Parathyroid adenoma (tissue), 2 donors: ENCODE measurements around the gene DOCK6.

Experiments
- H2AFZ ChIP-seq: fragments of 300-600 bp; sonication (generic); one replicate; pipeline ENCODE4 v1.7.0; 2017; ENCODE audit warnings: antibody characterized with exemption, mild to moderate bottlenecking
- H3K27ac ChIP-seq: fragments of 300-600 bp; sonication (generic); one replicate; pipeline ENCODE4 v1.7.0; 2017
- H3K27me3 ChIP-seq: fragments of 300-600 bp; sonication (generic); one replicate; pipeline ENCODE4 v1.7.0; 2017; ENCODE audit warnings: low read length; ENCODE audit not compliant: control insufficient read depth, insufficient read depth
- H3K36me3 ChIP-seq: fragments of 300-600 bp; sonication (generic); one replicate; pipeline ENCODE4 v1.7.0; 2017; ENCODE audit warnings: low read length; ENCODE audit not compliant: control insufficient read depth, insufficient read depth
- H3K4me1 ChIP-seq: fragments of 300-600 bp; sonication (generic); one replicate; pipeline ENCODE4 v1.7.0; 2017; ENCODE audit warnings: control low read depth
- H3K4me2 ChIP-seq: fragments of 300-600 bp; sonication (generic); one replicate; pipeline ENCODE4 v1.7.0; 2017; ENCODE audit warnings: low read length
- H3K4me3 ChIP-seq: fragments of 300-600 bp; sonication (generic); one replicate; pipeline ENCODE4 v1.7.0; 2017; ENCODE audit warnings: low read depth, low read length
- H3K79me2 ChIP-seq: fragments of 300-600 bp; sonication (generic); one replicate; pipeline ENCODE4 v1.7.0; 2017; ENCODE audit warnings: control low read depth
- H3K9ac ChIP-seq: fragments of 300-600 bp; sonication (generic); one replicate; pipeline ENCODE4 v1.7.0; 2017; ENCODE audit warnings: mild to moderate bottlenecking
- H3K9me3 ChIP-seq: fragments of 300-600 bp; sonication (generic); one replicate; pipeline ENCODE4 v1.7.0; 2017; ENCODE audit warnings: low read length; ENCODE audit not compliant: control insufficient read depth
- TF ChIP-seq, protein P1 (sequence below): fragments of 300-600 bp; sonication (generic); IDR thresholded peaks from one replicate; pipeline ENCODE4 v1.7.0; 2017; ENCODE audit warnings: antibody characterized with exemption, mild to moderate bottlenecking
- donor health status: primary hyperparathyroidism.

Gene DOCK6

GRCh38 chr19:11230621-11231386 is 31.5 kb downstream of the DOCK6 start:
- H3K4me1 ChIP-seq: no peaks in the 10 kb centered on the region
- H3K9ac ChIP-seq: no peak overlapping the region
- H3K9me3 ChIP-seq: no peaks in the 10 kb centered on the region
- no peak overlapping the region for H3K4me3 ChIP-seq
- no peaks in the 10 kb centered on the region for H3K36me3 ChIP-seq
- TF ChIP-seq, protein P1, sequence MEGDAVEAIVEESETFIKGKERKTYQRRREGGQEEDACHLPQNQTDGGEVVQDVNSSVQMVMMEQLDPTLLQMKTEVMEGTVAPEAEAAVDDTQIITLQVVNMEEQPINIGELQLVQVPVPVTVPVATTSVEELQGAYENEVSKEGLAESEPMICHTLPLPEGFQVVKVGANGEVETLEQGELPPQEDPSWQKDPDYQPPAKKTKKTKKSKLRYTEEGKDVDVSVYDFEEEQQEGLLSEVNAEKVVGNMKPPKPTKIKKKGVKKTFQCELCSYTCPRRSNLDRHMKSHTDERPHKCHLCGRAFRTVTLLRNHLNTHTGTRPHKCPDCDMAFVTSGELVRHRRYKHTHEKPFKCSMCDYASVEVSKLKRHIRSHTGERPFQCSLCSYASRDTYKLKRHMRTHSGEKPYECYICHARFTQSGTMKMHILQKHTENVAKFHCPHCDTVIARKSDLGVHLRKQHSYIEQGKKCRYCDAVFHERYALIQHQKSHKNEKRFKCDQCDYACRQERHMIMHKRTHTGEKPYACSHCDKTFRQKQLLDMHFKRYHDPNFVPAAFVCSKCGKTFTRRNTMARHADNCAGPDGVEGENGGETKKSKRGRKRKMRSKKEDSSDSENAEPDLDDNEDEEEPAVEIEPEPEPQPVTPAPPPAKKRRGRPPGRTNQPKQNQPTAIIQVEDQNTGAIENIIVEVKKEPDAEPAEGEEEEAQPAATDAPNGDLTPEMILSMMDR: no peak
- no peak overlapping the region for H2AFZ ChIP-seq
- H3K79me2 ChIP-seq: no peaks in the 10 kb centered on the region
- H3K27ac ChIP-seq: no peak overlapping the region
- no peaks in the 10 kb centered on the region for H3K27me3 ChIP-seq
- no peak overlapping the region for H3K4me2 ChIP-seq

GRCh38 chr19:11227195-11227886 is 35.0 kb downstream of the DOCK6 start:
- TF ChIP-seq, protein P1: no peak
- no peaks in the 10 kb centered on the region for H3K36me3 ChIP-seq

GRCh38 chr19:11226716-11227166 is 35.6 kb downstream of the DOCK6 start:
- Histone ChIP-seq H2AFZ (no peak overlapping the region), H3K4me1 (no peaks in the 10 kb centered on the region), H3K27me3 (no peaks in the 10 kb centered on the region), H3K4me3 (no peak overlapping the region), H3K4me2 (no peak overlapping the region), H3K79me2 (no peaks in the 10 kb centered on the region), H3K9ac (no peak overlapping the region), H3K27ac (no peak overlapping the region), H3K36me3 (no peaks in the 10 kb centered on the region), H3K9me3 (no peaks in the 10 kb centered on the region)
- TF ChIP-seq, protein P1: no peak

More at GRCh38 chr19:11227195-11227886, 35.0 kb downstream of the DOCK6 start:
- no peak overlapping the region for H2AFZ ChIP-seq
- H3K27me3 ChIP-seq: no peaks in the 10 kb centered on the region
- no peak overlapping the region for H3K27ac ChIP-seq
- no peaks in the 10 kb centered on the region for H3K4me1 ChIP-seq
- no peak overlapping the region for H3K9ac ChIP-seq
- H3K4me2 ChIP-seq: no peak overlapping the region
- no peak overlapping the region for H3K4me3 ChIP-seq
- no peaks in the 10 kb centered on the region for H3K79me2 ChIP-seq
- no peaks in the 10 kb centered on the region for H3K9me3 ChIP-seq

DNA sequence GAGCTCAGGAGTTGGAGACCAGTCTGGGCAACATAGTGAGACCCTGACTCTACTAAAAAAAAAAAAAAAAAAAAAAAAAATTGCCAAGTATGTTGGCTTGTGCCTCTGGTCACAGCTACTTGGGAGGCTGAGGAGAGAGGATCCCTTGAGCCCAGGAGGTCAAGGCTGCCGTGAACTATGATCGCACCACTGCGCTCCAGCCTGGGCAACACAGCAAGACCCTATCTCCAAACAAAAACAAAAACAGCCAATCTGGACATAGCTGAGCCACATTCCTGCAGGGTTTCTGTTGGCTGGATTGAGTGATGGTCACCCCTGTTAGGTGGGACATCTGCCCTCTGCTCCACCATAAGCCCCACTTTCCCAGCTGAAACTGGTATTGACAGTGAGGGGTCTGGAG is 36.5 kb downstream of the DOCK6 start:
- H3K36me3 ChIP-seq: no peaks in the 10 kb centered on the region
- H3K4me3 ChIP-seq: no peak overlapping the region
- no peaks in the 10 kb centered on the region for H3K4me1 ChIP-seq
- H3K9me3 ChIP-seq: no peaks in the 10 kb centered on the region
- TF ChIP-seq, protein P1: no peak
- H3K27me3 ChIP-seq: no peaks in the 10 kb centered on the region
- H3K79me2 ChIP-seq: no peaks in the 10 kb centered on the region
- no peak overlapping the region for H3K9ac ChIP-seq
- no peak overlapping the region for H3K4me2 ChIP-seq
- no peak overlapping the region for H2AFZ ChIP-seq
- H3K27ac ChIP-seq: no peak overlapping the region
